Ovary (tissue), 3 donors: ENCODE data around the gene CD1E.

Source experiments
- CTCF ChIP-seq, 3 donors: fragments of 450-650 bp in 2 of 3; fragments of 200-600 bp in 1 of 3; IDR thresholded peaks; one replicate each; pipeline versions ENCODE4 v1.5.1 to v1.8.0; 2016 to 2022; ENCODE audit warnings: antibody characterized with exemption in 3 of 3, mild to moderate bottlenecking in 1 of 3
- EP300 ChIP-seq: sonication (generic); formaldehyde crosslinking; IDR thresholded peaks from one replicate; pipeline ENCODE4 v1.6.1; 2017; ENCODE audit warnings: antibody characterized with exemption
- POLR2A ChIP-seq: fragments of 450-650 bp; IDR thresholded peaks from one replicate; pipeline ENCODE4 v1.6.1; 2017; ENCODE audit warnings: antibody characterized with exemption, mild to moderate bottlenecking, moderate library complexity
- donor health status: DM: no; HTN: no; CAD: no.

DNA sequence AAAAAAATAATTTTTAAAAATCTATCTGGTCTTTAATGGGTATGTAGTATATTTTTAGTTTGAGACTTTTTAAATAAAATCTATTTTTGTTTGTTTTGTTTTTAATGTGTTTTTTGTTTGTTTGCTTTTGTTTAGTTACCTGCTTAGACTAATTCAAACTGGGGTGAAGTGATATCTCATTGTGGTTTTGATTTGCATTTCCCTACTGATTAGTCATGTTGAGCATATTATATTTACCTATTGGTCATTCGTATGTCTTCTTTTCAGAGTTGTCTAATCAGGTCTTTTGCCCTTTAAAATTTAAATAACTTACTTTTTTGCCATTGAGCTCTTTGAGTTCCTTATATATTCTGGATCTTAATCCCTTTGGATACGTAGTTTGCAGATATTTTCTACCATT lies 42.6 kb upstream of the CD1E start:
- TF ChIP-seq POLR2A = no peak
- TF ChIP-seq CTCF (IDR thresholded peaks at IDR 0.05) = no peak
- no peak for TF ChIP-seq EP300
